Measurements from ENCODE around the gene TMEM170B.

TMEM170B gene

DNA sequence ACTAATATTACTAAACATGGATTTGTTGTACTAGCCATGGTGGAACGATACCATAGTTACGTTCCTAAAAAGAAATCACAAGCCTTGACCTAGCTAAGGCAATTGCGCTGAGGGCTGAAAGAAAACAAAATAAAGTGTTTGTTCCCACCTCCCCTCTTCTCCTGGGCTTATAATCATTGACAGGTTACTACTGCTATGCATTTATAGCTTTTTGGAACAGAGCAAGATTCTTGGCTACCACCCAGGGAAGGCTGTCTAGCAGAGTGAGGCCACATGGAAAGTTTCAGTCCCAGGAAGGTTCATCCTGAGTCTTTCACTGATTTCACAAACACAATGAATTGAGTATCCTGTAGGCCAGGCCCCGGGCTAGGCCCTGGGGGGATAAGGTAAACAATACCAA is 84.6 kb downstream of the TMEM170B start:
- no peak for DNase-seq

DNA sequence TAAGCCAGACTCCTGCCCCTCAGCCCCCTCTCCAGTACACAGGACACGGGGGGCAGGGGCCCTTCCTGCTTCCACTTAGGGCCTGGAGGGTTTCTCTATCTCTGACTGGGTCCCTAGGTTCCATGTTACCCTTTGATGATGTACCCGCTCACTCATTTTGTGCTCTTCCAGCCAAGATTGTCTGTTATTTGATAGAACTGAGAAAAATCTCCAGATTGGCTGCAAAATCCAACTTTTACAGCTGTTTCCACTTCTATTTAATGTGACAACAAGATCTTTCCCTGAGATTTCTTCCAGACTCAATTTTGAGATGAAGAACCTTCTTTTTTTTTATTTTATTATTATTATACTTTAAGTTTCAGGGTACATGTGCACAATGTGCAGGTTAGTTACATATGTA is 85.7 kb downstream of the TMEM170B start:
- DNase-seq: no peak

DNA sequence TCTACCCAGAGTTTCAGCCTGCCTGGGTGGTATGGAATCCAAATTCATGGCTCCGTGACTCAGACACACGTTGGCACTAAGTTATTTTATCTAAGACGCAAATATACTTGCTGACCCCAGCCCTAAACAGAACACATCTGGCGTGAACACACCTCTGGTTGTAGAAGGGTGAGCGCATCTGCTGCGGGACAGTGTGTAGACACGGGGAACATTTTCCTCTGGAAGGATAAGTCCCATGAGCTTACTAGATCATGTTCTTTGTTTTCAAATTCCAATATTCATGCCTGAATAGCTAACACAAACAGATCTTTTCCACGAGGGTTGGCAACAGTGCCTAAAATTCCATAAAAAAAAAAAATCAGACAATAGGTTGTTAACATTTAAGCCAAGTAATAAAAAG is 87.8 kb downstream of the TMEM170B start:
- DNase-seq: no peak

DNA sequence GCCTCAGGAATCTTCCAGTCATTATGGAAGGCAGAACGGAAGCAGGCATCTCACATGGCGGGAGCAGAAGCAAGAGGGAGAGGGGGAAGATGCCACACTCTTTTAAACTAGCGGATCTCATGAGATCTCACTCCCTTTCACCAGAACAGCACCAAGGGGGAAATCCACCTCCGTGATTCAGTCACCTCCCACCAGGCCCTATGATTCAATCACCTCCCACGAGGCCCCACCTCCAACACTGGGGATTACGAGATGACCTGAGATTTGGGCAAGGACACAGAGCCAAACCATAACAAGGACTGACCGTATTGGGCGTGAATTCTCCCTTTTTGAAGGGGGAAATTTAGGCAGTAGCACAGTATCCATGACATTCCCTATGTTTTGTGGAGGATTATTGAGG is 88.8 kb downstream of the TMEM170B start:
- no peak for DNase-seq

DNA sequence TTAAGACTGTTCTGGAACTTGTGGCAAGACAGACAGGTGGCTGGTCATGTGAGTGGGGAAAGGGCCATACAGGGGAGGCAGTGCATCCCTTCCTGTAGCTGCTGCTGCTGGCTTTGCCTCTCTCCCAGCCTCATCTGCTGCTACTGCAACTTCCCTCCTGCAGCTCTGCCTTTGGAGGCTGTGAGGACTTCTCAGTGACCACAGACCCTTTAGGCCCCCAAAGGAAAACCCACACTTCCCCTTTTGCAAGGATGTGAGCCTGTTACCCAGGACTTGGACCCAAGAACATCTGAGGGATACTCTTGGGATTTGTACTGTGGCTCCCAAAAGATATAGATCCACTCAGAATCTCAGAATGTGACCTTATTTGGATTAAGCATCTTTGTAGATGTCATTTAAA is 91.0 kb downstream of the TMEM170B start:
- no peak for DNase-seq

DNA sequence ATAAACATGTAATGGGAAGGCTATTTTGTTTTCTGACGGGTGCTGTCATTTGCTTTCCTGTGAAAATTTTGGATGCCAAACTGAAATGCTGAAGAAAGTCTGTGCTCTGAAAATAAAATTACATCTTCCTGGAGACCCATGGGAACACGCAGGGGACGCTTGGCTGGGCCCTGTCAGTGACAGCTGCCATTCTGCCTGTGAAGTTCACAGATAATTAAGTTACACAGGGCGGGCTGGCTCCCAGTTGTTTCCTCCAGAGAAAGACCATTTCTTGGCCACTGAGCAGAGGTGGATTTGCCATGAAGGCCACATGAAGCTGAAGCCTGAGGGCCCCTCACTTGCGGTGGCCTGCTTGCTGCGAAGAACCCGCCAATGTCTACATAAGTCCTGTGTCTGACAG is 93.5 kb downstream of the TMEM170B start:
- no peak for DNase-seq

DNA sequence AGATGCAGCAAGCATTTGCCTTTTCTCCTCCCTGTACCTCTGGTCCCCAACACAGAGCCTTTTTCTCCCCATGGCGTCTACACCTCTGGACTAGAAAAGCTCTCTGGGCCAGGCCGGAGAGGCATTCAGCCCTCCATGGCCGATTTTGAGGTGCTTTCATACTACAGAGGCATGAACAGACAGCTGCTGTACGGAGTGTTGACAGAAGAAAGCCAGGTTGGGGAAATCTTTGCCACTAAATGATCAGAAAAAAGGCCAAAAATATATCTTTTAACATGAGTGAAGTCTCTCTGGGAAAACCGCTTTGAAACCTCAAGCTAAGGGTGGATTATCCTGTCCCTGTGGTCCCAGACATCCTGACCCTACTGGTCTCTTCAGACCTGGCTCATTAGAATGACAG is 94.0 kb downstream of the TMEM170B start:
- DNase-seq: no peak

DNA sequence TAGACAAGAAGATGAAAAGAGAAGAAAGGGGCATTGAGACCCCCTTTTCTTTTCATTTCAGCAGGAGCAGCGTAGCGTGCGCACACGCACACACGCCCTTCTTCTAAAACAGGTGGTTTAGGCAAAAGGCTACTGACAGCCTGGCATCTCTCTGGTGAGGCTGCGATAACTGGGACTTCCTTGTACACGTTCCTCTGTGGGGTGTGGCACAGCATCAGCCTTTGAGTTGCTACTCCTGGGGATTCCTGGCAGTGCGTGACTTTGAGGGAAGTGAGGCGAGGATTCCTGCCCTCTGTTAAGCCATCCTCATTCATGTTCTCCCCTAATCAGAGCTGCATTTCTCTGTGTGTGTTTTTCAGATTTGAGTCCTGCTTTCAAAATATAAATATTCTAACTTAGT is 94.7 kb downstream of the TMEM170B start:
- DNase-seq: no peak

DNA sequence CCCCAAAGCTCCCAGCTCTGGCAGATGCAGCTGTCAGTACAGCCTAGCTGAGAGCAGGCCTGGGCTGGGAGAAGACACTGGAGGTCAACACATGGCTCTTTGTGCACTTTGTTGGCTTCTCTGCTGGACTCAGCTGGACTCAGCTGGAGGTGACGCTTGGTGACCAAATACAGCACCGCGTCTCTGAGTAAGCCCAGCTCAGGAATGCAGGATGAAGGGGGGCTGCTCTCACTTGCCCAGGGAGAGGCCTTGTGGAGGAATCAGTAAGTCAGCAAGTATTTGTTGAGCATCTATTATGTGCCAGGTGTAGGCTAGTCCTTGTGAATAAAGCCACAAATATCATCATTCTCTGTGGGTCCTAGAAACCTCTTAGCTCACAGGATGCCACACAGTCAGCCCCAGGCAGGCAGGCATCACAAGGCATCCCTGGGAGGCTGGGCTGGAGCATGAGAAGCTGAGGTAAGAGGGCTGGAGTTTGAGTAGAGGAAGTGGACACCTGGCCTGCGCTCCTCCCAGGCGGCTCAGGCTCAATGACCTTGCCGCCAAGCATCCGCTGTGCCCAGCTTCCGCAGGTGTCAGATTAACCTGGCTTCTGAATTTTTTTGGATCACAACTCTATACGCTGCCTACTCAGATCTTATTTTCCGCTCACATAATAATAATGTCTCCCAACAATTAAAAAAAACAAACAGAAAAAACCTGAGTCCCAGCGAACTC is 95.4 kb downstream of the TMEM170B start:
- no peak for DNase-seq

All from NCI-H1092 treated with DMSO at 0.1 percent for 48 hours (cell line).